Caco-2 (cell line): ENCODE results near the gene BRINP1. TPM values are rescaled to one million over a fixed set of nuclear protein-coding genes. Genes with fewer than 3 reads are reported as not detected.

Experiments
- BruUV-seq: library from RNA; stranded (reverse); fragments of 400-500 nt; replicated peaks from 2 replicates; lab custom pipeline; 2021; lab: Mats Ljungman, UMichigan
- CTCF ChIA-PET: fragments of 300-600 bp; sonication (Branson Sonifier 250); formaldehyde crosslinking; loops from one replicate; lab custom pipeline; 2022; ENCODE audit warnings: antibody characterized with exemption; lab: Charles Lee
- POLR2A ChIA-PET: fragments of 300-600 bp; sonication (Branson Sonifier 250); formaldehyde crosslinking; loops from one replicate; lab custom pipeline; 2022; ENCODE audit warnings: antibody characterized with exemption; lab: Charles Lee
- DNase-seq, 2 experiments: peaks; one replicate each; pipeline versions ENCODE4 v3.0.0 to v3.0.0-alpha.2; 2020 to 2022
- H3K27me3 ChIP-seq: replicated peaks from 2 replicates; pipeline ENCODE4 v1.6.0; 2011; ENCODE audit warnings: low read length; ENCODE audit not compliant: control insufficient read depth, insufficient read depth
- H3K36me3 ChIP-seq: 2 replicates; pipeline ENCODE4 v1.5.1; 2011; ENCODE audit warnings: low read length; ENCODE audit not compliant: control insufficient read depth, insufficient read depth
- H3K4me1 ChIP-seq: fragments of 250-450 bp; sonication (Bioruptor Pico); 2 replicates; pipeline ENCODE4 v1.5.1; 2020; ENCODE audit warnings: mild to moderate bottlenecking
- H3K4me3 ChIP-seq: 2 replicates; pipeline ENCODE4 v1.5.1; 2011; ENCODE audit warnings: low read depth, mild to moderate bottlenecking, control low read depth, low read length
- H3K9me3 ChIP-seq: fragments of 250-450 bp; sonication (Bioruptor Pico); 2 replicates; pipeline ENCODE4 v1.5.1; 2020; ENCODE audit warnings: mild to moderate bottlenecking, moderate library complexity
- H3K27ac Mint-ChIP-seq: one replicate; pipeline ENCODE4 v1.8.0; 2022; ENCODE audit warnings: mixed read lengths; ENCODE audit not compliant: unreplicated experiment
- H3K27me3 Mint-ChIP-seq: one replicate; pipeline ENCODE4 v1.8.0; 2022; ENCODE audit warnings: mixed read lengths; ENCODE audit not compliant: insufficient read depth, unreplicated experiment
- H3K36me3 Mint-ChIP-seq: one replicate; pipeline ENCODE4 v1.8.0; 2022; ENCODE audit warnings: mild to moderate bottlenecking, mixed read lengths; ENCODE audit not compliant: insufficient read depth, unreplicated experiment
- H3K4me1 Mint-ChIP-seq: one replicate; pipeline ENCODE4 v1.8.0; 2022; ENCODE audit warnings: low read depth, mixed read lengths; ENCODE audit not compliant: unreplicated experiment
- H3K4me3 Mint-ChIP-seq: one replicate; pipeline ENCODE4 v1.8.0; 2022; ENCODE audit warnings: mild to moderate bottlenecking, moderate library complexity, mixed read lengths; ENCODE audit not compliant: unreplicated experiment
- H3K9me3 Mint-ChIP-seq: one replicate; pipeline ENCODE4 v1.8.0; 2022; ENCODE audit warnings: mixed read lengths; ENCODE audit not compliant: unreplicated experiment
- intact Hi-C: fragments of 100-400 bp; cut with micrococcal nuclease; formaldehyde crosslinking; loops from one replicate; pipeline ENCODE4 v1.10.0; 2022; ENCODE audit not compliant: unreplicated experiment
- total RNA-seq: library from RNA; stranded (reverse); gene quantifications from 2 replicates; pipeline ENCODE4 v1.2.3, GENCODE V29; 2022
- TF ChIP-seq, protein P1 (sequence below), 2 experiments: fragments of 200-600 bp in 1 of 2; IDR thresholded peaks; 1 replicate in 1 of 2; 2 replicates in 1 of 2; pipeline versions ENCODE4 v1.5.1 to v1.8.0; 2011 to 2022; ENCODE audit warnings: antibody characterized with exemption in 1 of 2, control low read depth in 1 of 2, inconsistent platforms in 1 of 2, low read depth in 1 of 2, low read length in 1 of 2, mild to moderate bottlenecking in 1 of 2, moderate library complexity in 1 of 2; ENCODE audit not compliant: insufficient read depth in 1 of 2, severe bottlenecking in 1 of 2, unreplicated experiment in 1 of 2

Gene BRINP1
- total RNA-seq, 1 experiment from 2014 or later, result not detected

DNA sequence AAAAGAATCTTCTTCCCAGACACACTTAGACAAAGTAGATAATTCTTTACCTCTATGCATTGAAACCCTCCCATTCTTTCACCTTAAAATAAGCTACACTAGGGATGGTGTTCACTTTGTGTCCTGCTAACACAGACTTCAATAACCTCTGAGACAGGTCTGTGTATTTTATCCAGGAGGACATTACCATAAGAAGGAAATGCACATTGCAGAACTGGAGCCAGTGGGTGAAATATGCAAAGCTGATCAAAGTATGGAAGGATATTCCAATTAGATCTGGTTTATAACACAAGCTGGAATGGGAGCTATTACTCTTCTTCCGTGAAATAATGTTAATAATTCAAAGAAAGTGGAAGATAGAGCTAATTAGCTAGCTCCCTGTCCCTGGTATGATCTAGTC lies 204.1 kb downstream of the BRINP1 start:
- Histone ChIP-seq H3K36me3 (no peaks in the 10 kb centered on the region), H3K4me1 (no peaks in the 10 kb centered on the region), H3K9me3 (no peaks in the 10 kb centered on the region), H3K27me3 (no peaks in the 10 kb centered on the region), H3K4me3 (no peak overlapping the region)
- Mint-ChIP-seq H3K27ac (no peak overlapping the region), H3K4me1 (no peaks in the 10 kb centered on the region), H3K36me3 (no peaks in the 10 kb centered on the region), H3K4me3 (no peak overlapping the region), H3K9me3 (no peaks in the 10 kb centered on the region), H3K27me3 (no peaks in the 10 kb centered on the region)
- DNase-seq, result no peak
- ChIA-PET POLR2A (no interaction called here), CTCF (no interaction called here)
- intact Hi-C loops, result no loop called here
- no TSS peak for BruUV-seq
- TF ChIP-seq, protein P1, sequence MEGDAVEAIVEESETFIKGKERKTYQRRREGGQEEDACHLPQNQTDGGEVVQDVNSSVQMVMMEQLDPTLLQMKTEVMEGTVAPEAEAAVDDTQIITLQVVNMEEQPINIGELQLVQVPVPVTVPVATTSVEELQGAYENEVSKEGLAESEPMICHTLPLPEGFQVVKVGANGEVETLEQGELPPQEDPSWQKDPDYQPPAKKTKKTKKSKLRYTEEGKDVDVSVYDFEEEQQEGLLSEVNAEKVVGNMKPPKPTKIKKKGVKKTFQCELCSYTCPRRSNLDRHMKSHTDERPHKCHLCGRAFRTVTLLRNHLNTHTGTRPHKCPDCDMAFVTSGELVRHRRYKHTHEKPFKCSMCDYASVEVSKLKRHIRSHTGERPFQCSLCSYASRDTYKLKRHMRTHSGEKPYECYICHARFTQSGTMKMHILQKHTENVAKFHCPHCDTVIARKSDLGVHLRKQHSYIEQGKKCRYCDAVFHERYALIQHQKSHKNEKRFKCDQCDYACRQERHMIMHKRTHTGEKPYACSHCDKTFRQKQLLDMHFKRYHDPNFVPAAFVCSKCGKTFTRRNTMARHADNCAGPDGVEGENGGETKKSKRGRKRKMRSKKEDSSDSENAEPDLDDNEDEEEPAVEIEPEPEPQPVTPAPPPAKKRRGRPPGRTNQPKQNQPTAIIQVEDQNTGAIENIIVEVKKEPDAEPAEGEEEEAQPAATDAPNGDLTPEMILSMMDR (IDR thresholded peaks at IDR 0.05; ENCODE audit: insufficient read depth in 1 of 2, low read depth in 1 of 2, low read length in 1 of 2, severe bottlenecking in 1 of 2, unreplicated experiment in 1 of 2), result no peak

DNA sequence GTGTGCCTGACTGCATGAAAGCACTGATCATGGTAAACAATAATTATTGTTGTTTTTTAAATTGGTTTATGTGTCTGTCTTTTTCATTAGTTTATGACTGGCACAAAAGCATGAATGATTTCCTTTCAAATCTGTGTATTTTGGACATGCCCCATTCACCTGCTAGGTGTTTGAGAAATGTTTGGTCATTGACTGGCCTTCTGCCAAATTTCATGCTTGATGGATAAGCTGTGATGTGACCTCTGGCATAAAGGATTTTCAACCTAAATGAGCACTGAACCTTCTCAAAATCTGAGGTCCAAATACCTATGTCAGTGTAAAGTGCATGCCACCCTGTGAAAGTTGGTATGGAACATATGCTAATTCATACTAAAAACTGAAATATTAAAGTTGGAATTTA lies 204.5 kb downstream of the BRINP1 start:
- intact Hi-C loops, result no loop called here
- H3K4me3 Mint-ChIP-seq, result no peak overlapping the region

DNA sequence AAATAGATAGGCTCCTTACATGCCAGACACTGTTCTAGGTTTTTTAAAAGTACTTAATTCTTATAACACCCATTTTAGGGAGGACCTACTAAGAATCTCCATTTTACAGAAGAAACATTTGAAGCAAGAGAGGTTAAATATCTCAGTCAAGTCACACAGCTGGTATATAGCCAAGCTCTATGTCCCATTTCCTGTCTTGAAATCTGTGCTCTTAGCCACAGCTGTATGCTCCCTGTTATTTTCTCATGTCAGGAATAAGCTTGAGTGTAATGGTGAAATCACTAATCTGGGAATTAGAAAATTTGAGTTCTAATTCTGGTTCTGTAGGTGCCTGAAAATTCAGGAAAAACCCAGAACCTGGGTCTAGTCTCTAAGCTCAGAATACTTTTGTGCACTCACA lies 208.7 kb downstream of the BRINP1 start:
- no peak for DNase-seq
- ChIA-PET POLR2A (no interaction called here), CTCF (no interaction called here)
- no TSS peak for BruUV-seq
- H3K36me3 Mint-ChIP-seq, result no peaks in the 10 kb centered on the region
- H3K4me3 Mint-ChIP-seq, result no peak overlapping the region
- H3K4me1 ChIP-seq, result no peaks in the 10 kb centered on the region
- H3K27ac Mint-ChIP-seq, result no peak overlapping the region
- intact Hi-C loops, result no loop called here
- TF ChIP-seq, protein P1 (IDR thresholded peaks at IDR 0.05; ENCODE audit: insufficient read depth in 1 of 2, low read depth in 1 of 2, low read length in 1 of 2, severe bottlenecking in 1 of 2, unreplicated experiment in 1 of 2), result no peak
- H3K27me3 Mint-ChIP-seq, result no peaks in the 10 kb centered on the region
- H3K4me1 Mint-ChIP-seq, result no peaks in the 10 kb centered on the region
- H3K36me3 ChIP-seq, result no peaks in the 10 kb centered on the region
- H3K9me3 ChIP-seq, result no peaks in the 10 kb centered on the region
- H3K27me3 ChIP-seq, result no peaks in the 10 kb centered on the region
- no peaks in the 10 kb centered on the region for H3K9me3 Mint-ChIP-seq
- no peak overlapping the region for H3K4me3 ChIP-seq

More for the DNA sequence above, 204.5 kb downstream of the BRINP1 start:
- ChIA-PET CTCF (no interaction called here), POLR2A (no interaction called here)
- TF ChIP-seq, protein P1 (IDR thresholded peaks at IDR 0.05; ENCODE audit: insufficient read depth in 1 of 2, low read depth in 1 of 2, low read length in 1 of 2, severe bottlenecking in 1 of 2, unreplicated experiment in 1 of 2), result no peak
- Mint-ChIP-seq H3K27me3 (no peaks in the 10 kb centered on the region), H3K36me3 (no peaks in the 10 kb centered on the region), H3K4me1 (no peaks in the 10 kb centered on the region), H3K27ac (no peak overlapping the region), H3K9me3 (no peaks in the 10 kb centered on the region)
- Histone ChIP-seq H3K36me3 (no peaks in the 10 kb centered on the region), H3K27me3 (no peaks in the 10 kb centered on the region), H3K4me3 (no peak overlapping the region), H3K4me1 (no peaks in the 10 kb centered on the region), H3K9me3 (no peaks in the 10 kb centered on the region)
- DNase-seq, result no peak
- BruUV-seq, result no TSS peak
